Cardiac muscle cell (in vitro differentiated cells and primary cell): Measurements from ENCODE around the gene MGAT3. TPM values are rescaled to one million over a fixed set of nuclear protein-coding genes. Genes with fewer than 3 reads are reported as not detected.
"Not testable (repeated sequence)": the region's sequence is repeated elsewhere in the genome, so short reads cannot be mapped to it uniquely, and the experiment has no call there.

Experiments
- DNase-seq, 2 donors: peaks; one replicate each; pipeline versions ENCODE4 v3.0.0 to v3.0.0-alpha.2; 2010 to 2017; ENCODE audit warnings: low read depth in 1 of 2, low spot score in 1 of 2
- H3K27ac ChIP-seq: fragments of 200-600 bp; sonication (generic); 2 replicates; pipeline ENCODE4 v1.5.1; 2016
- H3K27me3 ChIP-seq: fragments of 200-600 bp; sonication (generic); 2 replicates; pipeline ENCODE4 v1.6.0; 2016; ENCODE audit warnings: control low read depth
- H3K36me3 ChIP-seq: fragments of 200-600 bp; sonication (generic); 2 replicates; pipeline ENCODE4 v1.5.1; 2016; ENCODE audit warnings: control low read depth
- H3K4me1 ChIP-seq: fragments of 200-600 bp; sonication (generic); 2 replicates; pipeline ENCODE4 v1.8.1; 2017; ENCODE audit warnings: low read depth, mild to moderate bottlenecking, mixed run types
- H3K4me3 ChIP-seq: fragments of 200-600 bp; sonication (generic); 2 replicates; pipeline ENCODE4 v1.5.1; 2016; ENCODE audit warnings: mild to moderate bottlenecking
- H3K9me3 ChIP-seq: fragments of 200-600 bp; sonication (generic); 2 replicates; pipeline ENCODE4 v1.5.1; 2017; ENCODE audit warnings: low read depth, mild to moderate bottlenecking, control low read depth
- polyA plus RNA-seq: library from polyadenylated mRNA; unstranded; fragments of >200 nt; fragmentation: Nextera tagmentation; extraction: Ambion mirVana; gene quantifications from 2 replicates; pipeline ENCODE4 v1.2.1, GENCODE V29; 2016
- total RNA-seq: library from RNA; depleted of rRNA; stranded (reverse); fragments of >200 nt; gene quantifications from 2 replicates; pipeline ENCODE4 v1.2.3, GENCODE V29; 2016
- TF ChIP-seq, protein P1 (sequence below): IDR thresholded peaks from 2 replicates; pipeline ENCODE4 v1.5.1; 2012; ENCODE audit warnings: low read depth, mild to moderate bottlenecking, low read length

Gene MGAT3
- total and polyA plus RNA-seq, 2 experiments from 2014 or later, result 9.9 to 38.0 TPM

DNA sequence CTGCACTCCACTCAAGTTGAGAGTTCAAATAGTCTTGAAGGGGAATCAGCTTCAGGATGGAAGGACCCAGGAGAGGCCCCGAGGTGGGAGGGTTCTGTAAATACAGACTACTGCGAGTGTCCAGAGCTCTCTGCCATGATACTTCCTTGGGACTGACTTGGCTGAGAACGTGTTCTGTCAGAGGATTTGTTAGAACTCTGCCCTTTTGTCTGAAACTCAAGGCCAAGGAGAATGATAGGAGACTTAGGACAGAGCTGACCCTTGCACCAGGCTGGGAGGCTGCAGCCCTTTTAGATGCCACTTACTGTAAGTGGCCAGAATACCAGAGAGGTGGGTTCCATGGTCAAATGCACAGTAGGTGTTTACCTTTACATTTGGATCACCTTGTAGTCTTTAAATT, 60.7 kb downstream of the MGAT3 start:
- Histone ChIP-seq H3K27me3 (no peaks in the 10 kb centered on the region), H3K4me1 (peaks cover 18% of the 10 kb centered on the region), H3K4me3 (no peak overlapping the region), H3K36me3 (peaks cover 41% of the 10 kb centered on the region), H3K27ac (peak overlapping the region; percentile 99), H3K9me3 (no peaks in the 10 kb centered on the region)
- TF ChIP-seq, protein P1, sequence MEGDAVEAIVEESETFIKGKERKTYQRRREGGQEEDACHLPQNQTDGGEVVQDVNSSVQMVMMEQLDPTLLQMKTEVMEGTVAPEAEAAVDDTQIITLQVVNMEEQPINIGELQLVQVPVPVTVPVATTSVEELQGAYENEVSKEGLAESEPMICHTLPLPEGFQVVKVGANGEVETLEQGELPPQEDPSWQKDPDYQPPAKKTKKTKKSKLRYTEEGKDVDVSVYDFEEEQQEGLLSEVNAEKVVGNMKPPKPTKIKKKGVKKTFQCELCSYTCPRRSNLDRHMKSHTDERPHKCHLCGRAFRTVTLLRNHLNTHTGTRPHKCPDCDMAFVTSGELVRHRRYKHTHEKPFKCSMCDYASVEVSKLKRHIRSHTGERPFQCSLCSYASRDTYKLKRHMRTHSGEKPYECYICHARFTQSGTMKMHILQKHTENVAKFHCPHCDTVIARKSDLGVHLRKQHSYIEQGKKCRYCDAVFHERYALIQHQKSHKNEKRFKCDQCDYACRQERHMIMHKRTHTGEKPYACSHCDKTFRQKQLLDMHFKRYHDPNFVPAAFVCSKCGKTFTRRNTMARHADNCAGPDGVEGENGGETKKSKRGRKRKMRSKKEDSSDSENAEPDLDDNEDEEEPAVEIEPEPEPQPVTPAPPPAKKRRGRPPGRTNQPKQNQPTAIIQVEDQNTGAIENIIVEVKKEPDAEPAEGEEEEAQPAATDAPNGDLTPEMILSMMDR, result no peak
- no peak for DNase-seq

DNA sequence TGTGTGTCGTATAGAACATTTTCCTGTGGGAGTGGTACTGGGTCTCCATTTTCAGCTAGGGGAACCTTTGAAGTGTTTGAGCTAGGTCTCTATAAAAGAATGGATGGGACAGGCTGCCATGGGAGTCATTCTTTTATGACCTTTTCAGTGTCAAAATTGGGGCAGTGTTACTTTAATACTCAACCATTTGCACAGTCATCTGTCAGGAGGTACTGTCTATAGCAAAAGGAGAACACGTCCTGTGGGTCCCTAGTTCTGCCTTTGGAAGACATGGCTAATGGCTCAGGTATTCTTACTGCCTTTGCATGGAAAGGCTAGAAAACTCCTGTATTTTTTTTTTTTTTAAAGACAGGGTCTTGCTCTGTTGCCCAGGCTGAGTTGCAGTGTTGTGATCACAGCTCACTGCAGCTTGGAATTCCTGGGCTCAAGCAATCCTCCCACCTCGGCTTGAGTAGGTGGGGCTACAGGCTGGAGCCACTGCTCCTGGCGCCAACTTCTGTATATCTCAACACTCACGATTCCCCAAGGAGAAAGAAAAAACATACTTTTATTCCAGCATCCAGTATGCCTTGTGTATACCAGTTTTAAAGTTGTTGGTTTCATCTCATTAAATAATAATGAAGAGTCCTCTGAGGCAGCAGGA, 61.5 kb downstream of the MGAT3 start:
- TF ChIP-seq, protein P1, result no peak
- no peaks in the 10 kb centered on the region for H3K9me3 ChIP-seq
- peaks cover 45% of the 10 kb centered on the region for H3K36me3 ChIP-seq
- H3K4me1 ChIP-seq, result peaks cover 25% of the 10 kb centered on the region
- H3K27me3 ChIP-seq, result no peaks in the 10 kb centered on the region
- peak overlapping the region; percentile 99 for H3K27ac ChIP-seq
- peak in 1 of 2 donors; percentile 79 for DNase-seq
- no peak overlapping the region for H3K4me3 ChIP-seq

DNA sequence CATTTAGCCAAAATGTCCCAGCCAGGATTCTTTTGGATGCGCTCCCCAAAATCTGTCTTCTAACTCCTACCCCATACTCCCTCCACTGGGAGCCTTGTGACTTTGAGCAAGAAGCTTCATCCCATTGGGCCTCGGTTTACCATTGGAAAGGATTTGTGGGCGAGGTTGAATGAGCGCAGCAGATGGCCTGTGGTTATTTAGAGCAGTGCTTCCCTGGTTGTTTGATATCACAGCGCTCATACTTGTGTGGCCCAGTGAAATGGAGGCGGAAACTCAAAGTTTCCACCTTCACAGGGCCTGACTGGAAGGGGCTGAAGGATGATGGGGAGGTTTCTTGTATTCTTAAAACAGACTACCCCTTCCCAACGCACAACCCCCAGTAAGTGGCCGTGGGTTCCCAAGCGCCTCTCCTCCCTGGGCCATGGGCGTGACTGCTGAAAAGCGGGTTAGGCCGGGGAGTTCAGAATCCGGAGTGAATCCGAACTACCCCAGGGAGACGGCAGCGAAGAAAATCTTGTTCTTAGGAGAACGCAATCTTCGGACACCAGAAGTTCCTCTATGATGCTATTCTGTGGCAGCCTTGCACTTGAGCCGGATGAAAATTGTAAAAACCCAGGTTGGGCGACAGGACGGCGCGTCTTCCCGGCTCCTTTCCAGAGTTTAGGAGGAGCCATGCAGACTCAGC, 62.3 kb downstream of the MGAT3 start:
- H3K4me3 ChIP-seq, result peak overlapping the region; percentile 80
- H3K4me1 ChIP-seq, result peaks cover 26% of the 10 kb centered on the region
- H3K27me3 ChIP-seq, result no peaks in the 10 kb centered on the region
- DNase-seq, result peak; percentile 42 to 55
- TF ChIP-seq, protein P1, result no peak
- H3K9me3 ChIP-seq, result no peaks in the 10 kb centered on the region
- H3K36me3 ChIP-seq, result peaks cover 41% of the 10 kb centered on the region
- H3K27ac ChIP-seq, result peak overlapping the region; percentile 99

DNA sequence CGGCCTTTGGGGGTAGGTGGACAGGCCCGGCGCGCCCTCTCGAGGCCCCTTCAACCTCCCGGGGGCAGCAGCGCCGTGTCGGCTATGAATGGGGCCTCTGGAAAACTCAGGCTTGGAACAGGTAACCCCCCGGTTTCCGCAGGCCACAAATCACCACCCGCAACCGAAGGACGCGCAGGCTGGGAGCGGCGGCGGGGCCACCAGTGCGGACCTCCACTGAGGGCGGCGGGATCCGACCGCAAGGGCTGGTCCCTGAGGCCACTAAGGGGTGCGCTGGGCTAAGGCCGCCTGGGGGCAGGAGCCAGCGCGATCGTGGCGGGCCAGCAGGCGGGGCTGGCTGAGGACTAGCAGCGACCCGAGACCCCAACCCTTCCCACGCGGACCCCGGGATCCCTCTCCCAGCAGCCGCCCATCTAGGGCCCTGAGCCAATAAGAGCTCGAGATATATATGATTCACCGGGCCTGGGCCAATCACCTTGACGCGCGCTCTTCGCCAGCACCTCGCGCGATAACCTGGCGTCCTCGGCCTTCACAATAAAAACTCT, 62.9 kb downstream of the MGAT3 start:
- peak; percentile 99 to 100 for DNase-seq
- peaks cover 26% of the 10 kb centered on the region for H3K4me1 ChIP-seq
- peaks cover 40% of the 10 kb centered on the region for H3K36me3 ChIP-seq
- no peaks in the 10 kb centered on the region for H3K9me3 ChIP-seq
- peak overlapping the region; percentile 99 for H3K27ac ChIP-seq
- TF ChIP-seq, protein P1, result peak; percentile 43
- peak overlapping the region; percentile 80 for H3K4me3 ChIP-seq
- no peaks in the 10 kb centered on the region for H3K27me3 ChIP-seq

DNA sequence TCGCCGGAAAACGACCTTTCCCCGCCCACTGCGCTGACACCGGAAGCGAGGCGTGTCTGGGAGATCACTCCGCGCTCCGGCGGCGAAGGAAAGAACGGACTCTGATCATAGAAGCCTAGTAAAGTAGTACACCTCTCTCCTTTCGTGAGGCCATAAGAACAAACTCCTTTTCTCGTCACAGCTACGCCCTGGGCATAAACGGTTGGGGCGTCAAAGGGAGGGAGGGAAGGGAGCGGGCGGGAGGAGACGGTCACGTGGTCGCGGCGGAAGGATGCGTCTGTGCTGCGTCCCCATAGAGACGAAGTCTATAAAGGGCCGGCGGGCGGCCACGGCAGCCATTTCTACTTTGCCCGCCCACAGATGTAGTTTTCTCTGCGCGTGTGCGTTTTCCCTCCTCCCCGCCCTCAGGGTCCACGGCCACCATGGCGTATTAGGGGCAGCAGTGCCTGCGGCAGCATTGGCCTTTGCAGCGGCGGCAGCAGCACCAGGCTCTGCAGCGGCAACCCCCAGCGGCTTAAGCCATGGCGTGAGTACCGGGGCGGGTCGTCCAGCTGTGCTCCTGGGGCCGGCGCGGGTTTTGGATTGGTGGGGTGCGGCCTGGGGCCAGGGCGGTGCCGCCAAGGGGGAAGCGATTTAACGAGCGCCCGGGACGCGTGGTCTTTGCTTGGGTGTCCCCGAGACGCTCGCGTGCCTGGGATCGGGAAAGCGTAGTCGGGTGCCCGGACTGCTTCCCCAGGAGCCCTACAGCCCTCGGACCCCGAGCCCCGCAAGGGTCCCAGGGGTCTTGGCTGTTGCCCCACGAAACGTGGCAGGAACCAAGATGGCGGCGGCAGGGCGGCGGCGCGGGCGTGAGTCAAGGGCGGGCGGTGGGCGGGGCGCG, 63.7 kb downstream of the MGAT3 start, which contains the start of gene ATF4:
ATF4 (plus strand) TSS at position 337 of the 880 bp plus-strand sequence. CDS start 884 bp downstream, outside the sequence.
- peaks cover 32% of the 10 kb centered on the region for H3K36me3 ChIP-seq
- no peaks in the 10 kb centered on the region for H3K27me3 ChIP-seq
- H3K9me3 ChIP-seq, result no peaks in the 10 kb centered on the region
- peak; percentile 86 to 90 for DNase-seq
- H3K4me3 ChIP-seq, result peak within 1 kb of the TSS; percentile 80
- peaks cover 26% of the 10 kb centered on the region for H3K4me1 ChIP-seq
- TF ChIP-seq, protein P1, result no peak
- peak within 1 kb of the TSS; percentile 99 for H3K27ac ChIP-seq

DNA sequence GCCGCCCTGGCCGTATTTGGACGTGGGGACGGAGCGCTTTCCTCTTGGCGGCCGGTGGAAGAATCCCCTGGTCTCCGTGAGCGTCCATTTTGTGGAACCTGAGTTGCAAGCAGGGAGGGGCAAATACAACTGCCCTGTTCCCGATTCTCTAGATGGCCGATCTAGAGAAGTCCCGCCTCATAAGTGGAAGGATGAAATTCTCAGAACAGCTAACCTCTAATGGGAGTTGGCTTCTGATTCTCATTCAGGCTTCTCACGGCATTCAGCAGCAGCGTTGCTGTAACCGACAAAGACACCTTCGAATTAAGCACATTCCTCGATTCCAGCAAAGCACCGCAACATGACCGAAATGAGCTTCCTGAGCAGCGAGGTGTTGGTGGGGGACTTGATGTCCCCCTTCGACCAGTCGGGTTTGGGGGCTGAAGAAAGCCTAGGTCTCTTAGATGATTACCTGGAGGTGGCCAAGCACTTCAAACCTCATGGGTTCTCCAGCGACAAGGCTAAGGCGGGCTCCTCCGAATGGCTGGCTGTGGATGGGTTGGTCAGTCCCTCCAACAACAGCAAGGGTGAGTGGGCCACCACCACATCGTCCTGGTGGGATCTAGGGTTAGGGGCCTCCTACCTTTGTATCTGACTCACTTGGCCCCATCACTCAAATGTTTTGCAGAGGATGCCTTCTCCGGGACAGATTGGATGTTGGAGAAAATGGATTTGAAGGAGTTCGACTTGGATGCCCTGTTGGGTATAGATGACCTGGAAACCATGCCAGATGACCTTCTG, 64.5 kb downstream of the MGAT3 start:
- not testable (repeated sequence) for H3K27me3 ChIP-seq, H3K9me3 ChIP-seq
- H3K4me3 ChIP-seq, result peak overlapping the region; percentile 80
- peak in 1 of 2 donors; percentile 85 for DNase-seq
- peak overlapping the region; percentile 99 for H3K27ac ChIP-seq
- H3K36me3 ChIP-seq, result peaks cover 28% of the 10 kb centered on the region
- peaks cover 26% of the 10 kb centered on the region for H3K4me1 ChIP-seq

DNA sequence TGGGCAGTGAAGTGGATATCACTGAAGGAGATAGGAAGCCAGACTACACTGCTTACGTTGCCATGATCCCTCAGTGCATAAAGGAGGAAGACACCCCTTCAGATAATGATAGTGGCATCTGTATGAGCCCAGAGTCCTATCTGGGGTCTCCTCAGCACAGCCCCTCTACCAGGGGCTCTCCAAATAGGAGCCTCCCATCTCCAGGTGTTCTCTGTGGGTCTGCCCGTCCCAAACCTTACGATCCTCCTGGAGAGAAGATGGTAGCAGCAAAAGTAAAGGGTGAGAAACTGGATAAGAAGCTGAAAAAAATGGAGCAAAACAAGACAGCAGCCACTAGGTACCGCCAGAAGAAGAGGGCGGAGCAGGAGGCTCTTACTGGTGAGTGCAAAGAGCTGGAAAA, 65.3 kb downstream of the MGAT3 start:
- not testable (repeated sequence) for DNase-seq, H3K27me3 ChIP-seq, H3K9me3 ChIP-seq
- peaks cover 26% of the 10 kb centered on the region for H3K4me1 ChIP-seq
- H3K4me3 ChIP-seq, result peak overlapping the region; percentile 80
- peaks cover 28% of the 10 kb centered on the region for H3K36me3 ChIP-seq
- peak overlapping the region; percentile 99 for H3K27ac ChIP-seq
